K562 (cell line): ENCODE measurements around the gene RPL27. TPM values are rescaled to one million over a fixed set of nuclear protein-coding genes. Genes with fewer than 3 reads are reported as not detected.
A peak's percentile ranks its signal among the peaks of the same experiment; 100 is the strongest.

Source experiments
- ARID4B ChIP-seq: sonication (generic); formaldehyde crosslinking; IDR thresholded peaks from 2 replicates; pipeline ENCODE4 v1.8.0; 2022; ENCODE audit warnings: mild to moderate bottlenecking, missing genetic modification reagents
- BRD9 ChIP-seq: fragments of 450-650 bp; IDR thresholded peaks from 2 replicates; pipeline ENCODE4 v1.6.1; 2018; ENCODE audit warnings: low read depth; ENCODE audit not compliant: partially characterized antibody
- NFATC3 ChIP-seq: fragments of 450-650 bp; IDR thresholded peaks from 2 replicates; pipeline ENCODE4 v1.6.1; 2017; ENCODE audit warnings: mild to moderate bottlenecking
- NFYB ChIP-seq: IDR thresholded peaks from 2 replicates; pipeline ENCODE4 v1.6.1; 2011; ENCODE audit warnings: mild to moderate bottlenecking, moderate library complexity; ENCODE audit not compliant: insufficient read length; ENCODE audit errors: extremely low read depth
- POLR2B ChIP-seq: fragments of 450-650 bp; IDR thresholded peaks from 2 replicates; pipeline ENCODE4 v1.6.1; 2018; ENCODE audit warnings: low read depth; ENCODE audit not compliant: partially characterized antibody
- ZBED1 ChIP-seq: IDR thresholded peaks from 2 replicates; pipeline ENCODE4 v1.6.1; 2014
- ZNF175 ChIP-seq: fragments of 200-800 bp; sonication (Bioruptor generic); IDR thresholded peaks from 2 replicates; pipeline ENCODE4 v1.6.1; 2016; ENCODE audit warnings: low read depth, mild to moderate bottlenecking, missing genetic modification characterization, missing compliant biosample characterization
- ZNF592 ChIP-seq: fragments of 450-650 bp; IDR thresholded peaks from 2 replicates; pipeline ENCODE4 v1.6.1; 2017; ENCODE audit warnings: antibody characterized with exemption, mild to moderate bottlenecking
- ZNF609 ChIP-seq: sonication (generic); formaldehyde crosslinking; IDR thresholded peaks from 2 replicates; pipeline ENCODE4 v1.8.1; 2023; ENCODE audit warnings: missing genetic modification reagents, mild to moderate bottlenecking, borderline replicate concordance
- polyA plus RNA-seq, 8 experiments: library from polyadenylated mRNA; depleted of rRNA in 4 of 8; stranded (reverse) in 5 of 8; unstranded in 3 of 8; fragments of >200 nt; fragmentation: Nextera tagmentation in 2 of 8; fragmentation: Illumina TruSeq in 1 of 8; extraction: Ambion mirVana in 2 of 8; extraction: Trizol in 1 of 8; gene quantifications; 2 replicates each; pipeline versions ENCODE4 v1.2.1 to v1.2.3, GENCODE V29; 2011 to 2014; ENCODE audit warnings: inconsistent platforms in 1 of 8, missing spikeins in 1 of 8
- total RNA-seq, 7 experiments: library from RNA; depleted of rRNA in 6 of 7; stranded (reverse); fragments of >200 nt in 6 of 7; fragmentation: Illumina TruSeq in 2 of 7; extraction: Trizol in 2 of 7; gene quantifications; 2 replicates each; pipeline versions ENCODE4 v1.2.1 to v1.2.3, GENCODE V29; 2011 to 2021; ENCODE audit warnings: low replicate concordance in 1 of 7

RPL27 gene
- total and polyA plus RNA-seq, 9 of the 15 experiments (the other 6 are each of a cell fraction or from before 2014, with no cell fraction given), result 1,539 to 6,155 (median 3,710) TPM

- 0 out of 2 replicates have a peak, but pooled peaks have one; percentile 35 for TF ChIP-seq ZNF609 (CRISPR knock-in tag)
- TF ChIP-seq NFATC3, result peak; percentile 77; the same call in 1 of the 2 replicates
- TF ChIP-seq ZBED1, result peak; percentile 34; the same call in 1 of the 2 replicates
- peak; percentile 78; the same call in 1 of the 2 replicates for TF ChIP-seq ZNF175 (CRISPR knock-in tag)
- peak; percentile 83 for TF ChIP-seq ARID4B (CRISPR knock-in tag)
- peak; percentile 96 for TF ChIP-seq POLR2B
- peak; percentile 98 for TF ChIP-seq BRD9
- TF ChIP-seq NFYB, result peak; percentile 12
- peak; percentile 9; the same call in 1 of the 2 replicates for TF ChIP-seq ZNF592
Measured at GRCh38 chr17:42997984-42998938, at the start of gene RPL27 (continued).
